ENCODE results near the gene DENND4A. TPM values are rescaled to one million over a fixed set of nuclear protein-coding genes. Genes with fewer than 3 reads are reported as not detected.

Gene DENND4A
- polyA plus RNA-seq, 1 experiment: 19.1 TPM

DNA sequence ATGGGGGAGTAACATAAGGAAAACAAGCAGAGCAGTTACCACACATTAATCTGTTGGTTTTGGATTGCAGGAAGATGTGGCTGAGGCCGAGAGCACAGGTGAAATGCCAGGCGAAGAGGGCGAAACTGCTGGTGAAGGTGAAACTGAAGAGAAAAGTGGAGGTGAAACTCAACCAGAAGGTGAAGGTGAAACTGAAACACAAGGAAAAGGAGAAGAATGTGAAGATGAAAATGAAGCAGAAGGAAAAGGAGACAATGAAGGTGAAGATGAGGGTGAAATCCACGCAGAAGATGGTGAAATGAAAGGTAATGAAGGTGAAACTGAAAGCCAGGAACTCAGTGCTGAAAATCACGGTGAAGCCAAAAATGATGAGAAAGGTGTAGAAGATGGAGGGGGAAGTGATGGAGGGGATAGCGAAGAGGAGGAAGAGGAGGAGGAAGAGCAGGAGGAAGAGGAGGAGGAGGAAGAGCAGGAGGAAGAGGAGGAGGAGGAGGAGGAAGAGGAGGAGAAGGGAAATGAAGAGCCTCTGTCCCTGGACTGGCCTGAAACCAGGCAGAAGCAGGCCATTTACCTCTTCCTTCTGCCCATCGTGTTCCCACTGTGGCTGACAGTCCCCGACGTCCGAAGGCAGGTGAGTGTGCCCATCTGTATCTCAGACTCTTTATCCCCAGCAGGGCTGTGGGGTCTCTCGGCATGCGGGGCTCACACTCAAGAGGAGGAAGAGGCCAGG is 141.6 kb downstream of the DENND4A start:
- ChIA-PET CTCF (interaction anchor here (1.6 to 2.8 kb wide), 2 partner anchors 11 to 13 kb away, joined by 4 to 15 read pairs; no protein-coding TSS in a partner anchor), POLR2A (no interaction called here)
- no peak for DNase-seq (ENCODE audit: low read depth, low spot score)
- Histone ChIP-seq H3K27me3 (ENCODE audit: control insufficient read depth, insufficient read depth, low read length) (no peaks in the 10 kb centered on the region), H3K4me3 (ENCODE audit: low read depth, low read length) (no peak overlapping the region), H3K27ac (ENCODE audit: low read depth, low read length) (no peak overlapping the region), H3K9me3 (ENCODE audit: control insufficient read depth, insufficient read depth, low read length) (no peaks in the 10 kb centered on the region)
- TF ChIP-seq, protein P1, sequence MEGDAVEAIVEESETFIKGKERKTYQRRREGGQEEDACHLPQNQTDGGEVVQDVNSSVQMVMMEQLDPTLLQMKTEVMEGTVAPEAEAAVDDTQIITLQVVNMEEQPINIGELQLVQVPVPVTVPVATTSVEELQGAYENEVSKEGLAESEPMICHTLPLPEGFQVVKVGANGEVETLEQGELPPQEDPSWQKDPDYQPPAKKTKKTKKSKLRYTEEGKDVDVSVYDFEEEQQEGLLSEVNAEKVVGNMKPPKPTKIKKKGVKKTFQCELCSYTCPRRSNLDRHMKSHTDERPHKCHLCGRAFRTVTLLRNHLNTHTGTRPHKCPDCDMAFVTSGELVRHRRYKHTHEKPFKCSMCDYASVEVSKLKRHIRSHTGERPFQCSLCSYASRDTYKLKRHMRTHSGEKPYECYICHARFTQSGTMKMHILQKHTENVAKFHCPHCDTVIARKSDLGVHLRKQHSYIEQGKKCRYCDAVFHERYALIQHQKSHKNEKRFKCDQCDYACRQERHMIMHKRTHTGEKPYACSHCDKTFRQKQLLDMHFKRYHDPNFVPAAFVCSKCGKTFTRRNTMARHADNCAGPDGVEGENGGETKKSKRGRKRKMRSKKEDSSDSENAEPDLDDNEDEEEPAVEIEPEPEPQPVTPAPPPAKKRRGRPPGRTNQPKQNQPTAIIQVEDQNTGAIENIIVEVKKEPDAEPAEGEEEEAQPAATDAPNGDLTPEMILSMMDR (IDR thresholded peaks at IDR 0.05; ENCODE audit: low read depth, low read length): no peak

DNA sequence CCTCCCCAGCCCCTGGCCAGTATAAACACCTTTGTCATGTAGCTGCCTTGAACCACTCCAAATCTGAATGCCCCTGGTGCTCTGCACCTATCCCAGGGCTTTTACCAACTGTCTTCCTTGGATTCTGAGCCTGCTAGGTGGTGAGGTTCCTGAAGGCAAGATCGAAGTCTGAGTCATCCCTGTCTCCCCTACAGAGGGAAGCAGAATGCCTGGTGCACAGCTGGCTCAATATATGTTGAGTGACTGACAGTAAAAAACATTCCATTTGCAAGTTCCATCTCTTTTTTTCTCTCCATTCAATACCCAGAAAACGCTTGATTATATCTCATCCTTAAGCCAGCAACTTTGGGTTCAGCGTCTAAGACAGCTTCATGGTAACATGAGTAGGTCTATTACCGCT is 145.6 kb downstream of the DENND4A start:
- ChIA-PET POLR2A (no interaction called here), CTCF (interaction anchor here (1.6 kb wide), 1 partner anchor 9 kb away, joined by 8 read pairs; no protein-coding TSS in a partner anchor)
- Histone ChIP-seq H3K9me3 (ENCODE audit: control insufficient read depth, insufficient read depth, low read length) (no peaks in the 10 kb centered on the region), H3K27me3 (ENCODE audit: control insufficient read depth, insufficient read depth, low read length) (no peaks in the 10 kb centered on the region), H3K27ac (ENCODE audit: low read depth, low read length) (no peak overlapping the region), H3K4me3 (ENCODE audit: low read depth, low read length) (no peak overlapping the region)
- DNase-seq (ENCODE audit: low read depth, low spot score): no peak
- TF ChIP-seq, protein P1 (IDR thresholded peaks at IDR 0.05; ENCODE audit: low read depth, low read length): no peak

DNA sequence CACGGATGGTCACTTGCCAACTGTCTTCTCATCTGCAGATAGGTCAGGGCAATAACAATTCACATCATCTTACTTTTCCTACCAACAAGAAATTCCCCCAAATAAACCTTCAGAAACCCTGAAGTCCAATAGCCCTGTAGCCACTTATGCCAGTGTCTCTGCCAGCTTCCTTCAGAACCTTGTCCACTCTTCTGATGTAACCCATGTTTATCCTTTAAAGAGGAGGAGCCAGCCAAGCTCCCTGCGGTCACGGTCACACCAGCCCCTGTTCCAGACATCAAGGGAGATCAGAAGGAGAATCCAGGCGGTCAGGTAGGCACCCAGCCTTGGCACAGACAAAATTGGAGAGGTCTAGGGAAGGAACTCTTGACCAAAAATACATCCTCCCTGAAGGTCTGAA is 146.7 kb downstream of the DENND4A start:
- Histone ChIP-seq H3K27ac (ENCODE audit: low read depth, low read length) (no peak overlapping the region), H3K27me3 (ENCODE audit: control insufficient read depth, insufficient read depth, low read length) (no peaks in the 10 kb centered on the region), H3K9me3 (ENCODE audit: control insufficient read depth, insufficient read depth, low read length) (no peaks in the 10 kb centered on the region), H3K4me3 (ENCODE audit: low read depth, low read length) (no peak overlapping the region)
- POLR2A ChIA-PET: no interaction called here
- no peak for DNase-seq (ENCODE audit: low read depth, low spot score)
- TF ChIP-seq, protein P1 (IDR thresholded peaks at IDR 0.05; ENCODE audit: low read depth, low read length): no peak
- CTCF ChIA-PET: interaction anchor here (0.6 kb wide), 1 partner anchor 642 kb away, joined by 7 read pairs; no protein-coding TSS in a partner anchor

DNA sequence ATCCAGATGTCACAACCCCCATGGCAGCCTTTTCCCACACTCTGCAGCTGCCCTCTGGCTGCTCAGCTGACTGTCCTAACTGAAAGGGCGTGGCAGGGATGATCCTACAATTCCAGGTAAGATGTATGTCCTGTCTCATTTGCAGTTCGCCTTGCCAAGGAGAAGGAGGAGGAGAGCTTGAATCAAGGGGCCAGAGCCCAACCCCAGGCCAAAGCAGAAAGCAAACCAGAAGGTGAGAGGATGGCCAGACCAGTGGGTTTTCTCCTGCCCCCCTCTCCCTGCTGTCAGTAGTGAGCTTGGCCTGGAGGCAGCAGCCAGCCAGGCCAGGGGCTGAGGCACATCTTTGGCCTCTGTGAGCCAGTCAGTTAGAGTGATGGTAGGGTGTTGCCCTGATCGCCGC is 147.8 kb downstream of the DENND4A start:
- ChIA-PET CTCF (no interaction called here), POLR2A (no interaction called here)
- Histone ChIP-seq H3K27ac (ENCODE audit: low read depth, low read length) (no peak overlapping the region), H3K9me3 (ENCODE audit: control insufficient read depth, insufficient read depth, low read length) (no peaks in the 10 kb centered on the region), H3K27me3 (ENCODE audit: control insufficient read depth, insufficient read depth, low read length) (no peaks in the 10 kb centered on the region), H3K4me3 (ENCODE audit: low read depth, low read length) (no peak overlapping the region)
- no peak for DNase-seq (ENCODE audit: low read depth, low spot score)
- TF ChIP-seq, protein P1 (IDR thresholded peaks at IDR 0.05; ENCODE audit: low read depth, low read length): no peak

DNA sequence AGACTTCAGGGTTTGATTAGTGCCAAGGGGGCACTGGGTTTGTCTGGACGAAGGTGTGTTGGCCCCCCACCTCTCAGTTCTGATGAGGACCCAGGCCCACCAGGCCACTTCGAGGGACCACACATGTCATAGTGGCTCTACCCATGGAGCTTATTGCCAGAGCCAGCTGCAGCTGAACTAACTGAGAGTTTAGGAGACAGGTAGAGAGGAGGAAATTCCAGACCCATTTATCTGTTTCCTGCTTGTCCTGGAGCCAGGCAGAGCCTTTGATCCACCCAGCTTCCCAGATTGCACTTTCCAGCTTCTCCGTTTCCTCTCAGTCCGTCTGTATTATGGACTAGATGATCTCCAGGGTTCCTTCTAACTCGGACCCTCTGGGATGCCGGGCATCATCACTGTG is 149.5 kb downstream of the DENND4A start:
- TF ChIP-seq, protein P1 (IDR thresholded peaks at IDR 0.05; ENCODE audit: low read depth, low read length): no peak
- no peaks in the 10 kb centered on the region for H3K27me3 ChIP-seq (ENCODE audit: control insufficient read depth, insufficient read depth, low read length)
- no peak overlapping the region for H3K27ac ChIP-seq (ENCODE audit: low read depth, low read length)
- DNase-seq (ENCODE audit: low read depth, low spot score): no peak
- POLR2A ChIA-PET: no interaction called here
- no peaks in the 10 kb centered on the region for H3K9me3 ChIP-seq (ENCODE audit: control insufficient read depth, insufficient read depth, low read length)
- H3K4me3 ChIP-seq (ENCODE audit: low read depth, low read length): no peak overlapping the region
- CTCF ChIA-PET: interaction anchor here (1.4 kb wide), 1 partner anchor 9 kb away, joined by 3 read pairs; no protein-coding TSS in a partner anchor

Data from AG04450 (cell line).